Stimulated activated CD4-positive, alpha-beta T cell treated with anti-CD3 and anti-CD28 coated beads, Interleukin-4, amount 100 ng/mL, for 48 hours (primary cell): ENCODE measurements around the gene FXYD6.

ENCODE experiments used
- DNase-seq, 2 donors: peaks; one replicate each; pipeline ENCODE4 v3.0.0-alpha.2; 2020; ENCODE audit warnings: low read depth in 2 of 2

FXYD6 gene

DNA sequence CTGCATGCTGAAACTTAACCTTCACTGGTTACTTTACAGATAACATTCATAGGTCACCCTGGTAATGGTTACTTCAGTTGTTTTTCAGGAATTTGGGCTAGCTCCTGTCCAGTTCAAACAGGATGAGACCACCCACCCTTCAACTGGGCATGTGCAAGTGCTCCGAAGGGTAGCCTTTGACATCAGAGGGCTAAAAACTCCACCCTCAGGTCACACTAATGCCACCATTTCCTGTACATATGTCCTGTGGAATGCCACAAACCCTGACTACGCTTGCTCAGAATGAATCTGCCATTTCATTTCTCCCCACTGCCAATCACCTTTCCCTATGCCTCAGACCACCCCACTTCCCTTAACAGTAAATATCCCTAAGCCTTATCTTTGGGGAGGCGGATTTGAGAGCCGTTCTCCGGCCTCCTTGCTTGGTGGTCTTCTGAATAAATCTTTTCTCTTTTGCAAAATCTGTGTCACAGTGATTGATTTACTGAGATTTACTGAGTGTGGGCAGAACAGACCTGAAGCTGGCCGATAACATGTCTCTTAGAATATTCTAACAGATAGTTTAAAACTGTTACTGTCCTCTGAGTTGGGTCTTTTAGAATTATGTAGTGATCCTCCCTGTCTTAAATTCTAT is 26.6 kb downstream of the FXYD6 start:
- no peak for DNase-seq

DNA sequence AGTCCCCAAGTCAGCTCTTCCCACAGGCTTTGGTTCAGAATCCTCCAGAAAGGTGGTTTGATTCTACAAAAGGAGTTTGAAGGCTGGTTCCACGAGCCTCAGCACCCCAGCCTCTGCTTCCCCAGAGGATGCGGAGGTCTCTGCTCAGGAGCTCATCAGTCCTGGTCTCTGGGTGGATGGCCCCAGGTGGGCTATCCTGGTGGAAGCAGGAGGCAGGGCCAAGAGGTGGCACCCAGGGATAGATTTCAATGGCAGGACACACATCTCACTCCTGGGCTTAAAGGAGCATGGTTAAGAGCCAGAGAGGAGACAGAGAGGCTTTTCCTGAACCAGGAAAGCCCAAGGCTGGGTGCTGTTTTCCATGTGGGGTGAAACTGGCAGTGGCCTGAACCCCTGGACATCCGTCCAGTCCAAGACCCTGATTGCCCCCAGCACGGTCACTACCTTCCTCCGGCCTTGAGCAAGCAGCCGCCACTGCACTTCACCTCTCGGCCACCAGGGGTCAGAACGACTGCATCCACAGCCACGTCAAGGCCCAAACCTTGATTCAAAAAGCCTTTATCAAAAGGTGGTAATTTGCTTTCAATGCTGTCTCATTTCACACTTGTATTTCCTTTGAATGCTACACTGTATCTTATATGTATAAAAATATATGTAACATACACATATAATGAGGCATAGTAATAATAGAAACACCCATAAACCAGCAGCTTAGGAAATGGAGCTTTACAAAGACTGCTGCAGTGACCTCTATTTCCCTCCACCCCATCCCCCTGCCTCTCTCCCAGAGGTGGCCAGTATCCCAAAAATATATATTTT is 32.6 kb downstream of the FXYD6 start:
- DNase-seq, result peak; percentile 75 to 87

DNA sequence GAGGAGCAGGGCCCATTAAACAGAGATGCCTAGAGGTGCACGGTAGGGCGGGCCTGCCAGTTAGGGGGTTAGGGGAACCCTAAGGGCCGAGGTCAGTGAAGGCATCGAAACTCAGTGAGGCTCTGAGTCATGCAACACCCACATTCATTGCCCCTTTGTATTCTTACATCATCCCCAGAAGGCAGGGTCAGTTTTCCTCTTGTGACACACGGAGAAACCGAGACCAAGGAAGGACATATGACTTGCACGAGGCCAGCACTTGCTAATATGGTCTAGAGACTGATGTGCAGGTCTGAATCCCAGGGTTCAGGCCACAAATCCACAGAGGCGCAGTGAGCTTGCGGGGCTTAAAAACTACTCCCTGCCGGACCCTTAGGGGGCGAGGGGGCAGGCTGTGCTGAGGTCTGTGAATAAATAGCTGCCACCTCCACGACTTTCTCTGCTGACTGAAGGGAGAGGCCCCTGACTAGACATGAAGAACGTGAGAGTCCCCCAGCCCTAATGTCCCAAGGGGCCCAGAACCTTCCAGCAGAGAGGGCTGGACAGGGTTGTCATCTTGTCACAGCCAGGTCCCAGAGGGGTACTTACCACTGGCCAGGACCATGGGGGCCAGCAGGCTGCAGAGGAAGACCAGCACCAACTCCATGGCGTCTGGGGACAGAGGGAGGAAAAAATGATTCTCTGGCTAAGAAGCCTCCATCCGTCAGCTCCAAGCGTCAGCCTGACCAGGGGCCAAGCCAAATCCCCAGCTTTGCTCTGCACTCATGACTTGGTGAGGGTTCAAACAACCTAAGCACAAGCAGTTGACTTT is 34.1 kb downstream of the FXYD6 start:
- DNase-seq, result no peak

DNA sequence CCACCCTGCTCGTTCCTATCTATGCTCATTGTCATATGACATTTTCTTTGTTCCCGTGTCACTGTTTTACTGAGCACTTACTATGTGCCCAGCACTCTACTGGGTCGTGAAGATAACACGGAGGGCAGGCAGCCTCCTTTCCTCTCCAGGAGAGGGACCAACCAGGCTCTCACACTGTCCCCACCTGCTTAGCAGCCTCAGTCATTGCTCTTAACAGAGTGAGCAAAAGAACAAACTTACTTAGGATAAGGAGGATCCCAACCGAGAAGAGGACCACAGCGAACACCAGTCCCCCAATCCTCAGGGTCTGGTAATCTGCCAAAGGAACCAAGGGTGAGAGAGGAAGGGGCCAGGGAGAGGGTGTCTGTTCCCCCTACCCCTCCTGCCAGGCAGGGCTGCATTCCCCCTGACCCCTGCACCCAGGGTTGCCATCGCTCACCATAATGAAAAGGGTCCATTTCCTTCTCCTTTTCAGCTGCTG is 34.9 kb downstream of the FXYD6 start:
- DNase-seq, result no peak

DNA sequence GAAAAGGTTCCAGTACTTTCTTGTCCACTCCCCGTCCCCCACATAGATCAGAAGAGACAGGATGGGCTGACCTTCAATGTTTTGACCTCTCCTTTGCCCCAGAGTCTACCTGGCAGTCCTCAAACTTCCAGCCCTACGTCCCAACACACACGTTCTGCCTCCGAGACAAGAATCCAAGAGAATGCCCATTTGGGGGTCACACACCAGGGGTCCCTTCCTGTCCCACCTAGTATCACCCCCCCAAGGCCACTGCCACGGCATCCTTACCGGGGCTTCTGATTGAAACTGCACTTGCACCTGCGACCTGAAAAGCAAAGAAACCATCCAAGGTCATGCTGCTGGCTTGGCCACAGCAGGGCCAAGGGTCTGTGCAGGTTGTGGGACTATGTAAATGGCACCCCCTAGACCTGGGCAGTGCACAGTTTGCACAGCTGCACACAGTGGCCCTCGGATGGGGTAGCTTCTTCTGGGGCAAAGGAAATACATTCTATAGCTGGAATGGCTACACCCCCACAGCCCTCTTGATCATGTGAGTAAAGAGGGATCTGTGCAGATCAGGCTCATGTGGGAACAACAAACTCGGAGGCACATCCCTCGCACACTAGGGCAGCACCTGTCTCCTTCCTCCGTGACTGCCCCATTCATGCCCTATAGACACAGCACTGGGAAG is 35.4 kb downstream of the FXYD6 start:
- no peak for DNase-seq

DNA sequence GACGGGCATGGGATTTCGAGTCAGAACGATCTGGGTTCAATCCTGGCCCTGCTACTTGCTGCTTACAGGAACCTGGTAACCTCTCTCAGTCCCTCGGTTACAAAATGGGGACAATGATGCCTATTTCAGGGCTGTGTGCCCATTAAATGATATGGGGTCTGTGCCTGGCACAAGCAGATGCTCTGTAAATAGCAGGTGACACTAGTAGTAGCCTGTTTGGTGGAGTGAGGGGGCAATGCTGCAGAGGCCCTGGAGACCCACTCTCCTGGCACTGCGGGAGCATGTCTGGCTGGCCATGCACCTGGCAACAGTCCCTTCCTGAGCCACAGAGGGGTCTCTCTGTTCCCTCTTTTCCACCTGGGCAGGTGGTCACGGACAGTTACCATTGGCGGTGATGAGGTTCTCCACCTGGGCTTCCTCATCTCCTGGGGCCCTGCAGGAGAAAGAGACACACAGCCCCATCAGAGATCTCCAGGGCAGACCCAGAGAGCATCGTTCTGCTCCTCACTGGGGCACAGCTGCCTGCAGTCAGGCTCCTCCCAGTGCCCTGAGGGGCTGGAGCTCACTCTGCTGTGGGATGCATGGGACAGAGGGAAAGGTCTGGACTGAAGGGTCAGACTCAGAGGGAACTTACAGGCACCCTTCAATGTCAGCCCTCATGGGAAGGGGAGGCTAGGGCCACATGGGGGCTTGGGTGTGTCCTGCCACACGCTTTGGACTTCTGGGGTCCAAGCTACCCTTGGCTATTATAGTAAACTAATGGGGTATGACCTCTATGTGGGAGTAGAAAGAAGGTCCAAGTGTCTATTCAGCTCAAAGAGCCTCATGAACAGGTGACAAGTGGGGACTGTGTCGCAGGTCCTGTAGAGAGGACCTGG is 36.3 kb downstream of the FXYD6 start:
- no peak for DNase-seq

DNA sequence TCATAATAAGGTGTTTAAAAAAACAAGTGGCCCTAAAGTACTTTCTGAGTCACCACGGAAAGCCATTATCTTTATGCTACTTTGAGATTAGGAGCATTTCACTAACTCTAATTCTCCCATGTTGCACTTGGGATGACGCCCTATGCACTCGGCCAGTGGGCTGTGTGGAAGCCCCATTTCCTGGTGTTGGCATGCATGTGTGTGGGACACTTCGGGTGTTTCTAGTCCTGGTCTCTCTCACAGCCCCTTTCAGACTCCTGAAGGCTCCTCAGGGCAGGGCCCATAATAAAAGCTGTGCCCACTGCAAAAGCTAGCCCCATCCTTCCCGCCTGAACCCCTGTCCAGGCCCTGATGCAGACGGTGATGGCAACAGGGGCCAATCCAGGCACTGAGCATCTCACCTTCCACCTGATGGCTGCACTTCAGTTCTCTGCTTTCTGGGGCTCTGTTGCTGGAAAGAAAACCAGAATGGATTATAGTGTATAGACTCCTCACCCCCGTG is 37.0 kb downstream of the FXYD6 start:
- DNase-seq, result no peak

DNA sequence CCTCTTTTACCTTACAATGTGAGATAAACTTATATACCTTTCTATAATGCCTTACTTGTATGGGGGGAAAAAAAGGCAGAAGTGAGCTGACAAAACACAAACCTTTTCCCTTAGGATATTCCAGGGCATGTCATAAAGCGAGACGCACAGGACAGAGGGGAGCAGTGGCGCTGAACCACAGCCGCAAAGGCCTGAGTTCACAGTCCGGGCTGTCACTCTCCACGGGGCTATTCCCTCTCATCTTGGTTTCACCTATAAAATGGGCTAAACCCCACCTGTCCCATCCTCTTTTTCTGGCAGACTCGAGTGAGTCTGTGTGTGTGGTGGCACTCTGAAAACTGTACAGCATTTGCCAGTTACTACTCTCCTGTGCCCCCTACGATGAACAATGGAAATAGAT is 37.6 kb downstream of the FXYD6 start:
- DNase-seq, result no peak

DNA sequence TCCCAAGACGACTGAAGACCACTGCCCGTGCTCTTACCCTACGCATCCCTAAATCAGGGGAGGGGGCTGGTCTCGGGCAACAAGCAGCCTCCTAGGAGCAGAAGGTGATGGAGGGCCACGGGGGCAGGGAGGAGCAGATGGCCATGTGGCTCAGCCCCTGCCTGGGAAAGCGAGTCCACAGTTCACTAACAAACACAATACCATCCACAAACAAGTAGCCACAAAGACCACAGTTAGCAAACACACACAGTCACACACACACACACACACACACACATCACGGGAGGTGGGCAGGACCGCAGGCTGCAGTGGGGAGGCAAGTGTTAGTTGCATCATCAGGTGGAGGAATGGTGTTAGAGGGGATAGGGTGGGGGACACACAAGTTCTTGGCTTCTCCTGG is 38.7 kb downstream of the FXYD6 start:
- no peak for DNase-seq

DNA sequence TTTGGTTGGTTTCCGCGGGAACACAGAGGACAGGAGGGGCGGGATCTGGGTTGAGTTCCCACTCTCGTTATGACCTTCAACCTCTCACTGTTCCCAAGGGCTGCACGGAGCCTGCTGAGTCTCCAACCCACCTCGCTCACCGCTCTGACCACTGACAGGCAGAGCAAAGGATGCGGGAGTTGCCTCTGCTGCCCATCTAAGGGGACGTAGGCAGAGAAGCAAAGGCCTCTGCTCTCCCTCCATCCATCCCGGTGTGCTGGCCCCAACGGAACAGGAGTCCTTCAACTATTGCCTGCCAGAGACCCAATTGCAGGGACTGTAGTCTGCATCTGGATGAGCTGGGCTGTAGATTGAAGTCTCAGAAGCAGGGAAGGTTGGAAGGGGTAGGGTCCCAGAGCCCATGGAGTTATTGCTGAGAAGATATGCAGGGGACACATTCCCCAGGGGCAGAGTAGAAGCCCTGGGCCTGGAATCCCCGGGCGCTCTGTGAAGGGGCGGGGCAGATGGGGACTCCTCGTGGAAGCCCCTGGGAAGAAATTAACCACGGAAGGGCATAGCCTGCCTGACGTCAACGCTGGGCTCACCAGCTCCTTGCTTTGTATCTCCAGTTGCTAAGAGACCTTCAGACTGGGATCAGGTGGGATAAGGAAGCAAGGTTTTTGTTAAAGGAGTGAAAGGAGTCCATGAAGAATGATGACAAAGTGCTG is 39.2 kb downstream of the FXYD6 start:
- DNase-seq, result no peak

DNA sequence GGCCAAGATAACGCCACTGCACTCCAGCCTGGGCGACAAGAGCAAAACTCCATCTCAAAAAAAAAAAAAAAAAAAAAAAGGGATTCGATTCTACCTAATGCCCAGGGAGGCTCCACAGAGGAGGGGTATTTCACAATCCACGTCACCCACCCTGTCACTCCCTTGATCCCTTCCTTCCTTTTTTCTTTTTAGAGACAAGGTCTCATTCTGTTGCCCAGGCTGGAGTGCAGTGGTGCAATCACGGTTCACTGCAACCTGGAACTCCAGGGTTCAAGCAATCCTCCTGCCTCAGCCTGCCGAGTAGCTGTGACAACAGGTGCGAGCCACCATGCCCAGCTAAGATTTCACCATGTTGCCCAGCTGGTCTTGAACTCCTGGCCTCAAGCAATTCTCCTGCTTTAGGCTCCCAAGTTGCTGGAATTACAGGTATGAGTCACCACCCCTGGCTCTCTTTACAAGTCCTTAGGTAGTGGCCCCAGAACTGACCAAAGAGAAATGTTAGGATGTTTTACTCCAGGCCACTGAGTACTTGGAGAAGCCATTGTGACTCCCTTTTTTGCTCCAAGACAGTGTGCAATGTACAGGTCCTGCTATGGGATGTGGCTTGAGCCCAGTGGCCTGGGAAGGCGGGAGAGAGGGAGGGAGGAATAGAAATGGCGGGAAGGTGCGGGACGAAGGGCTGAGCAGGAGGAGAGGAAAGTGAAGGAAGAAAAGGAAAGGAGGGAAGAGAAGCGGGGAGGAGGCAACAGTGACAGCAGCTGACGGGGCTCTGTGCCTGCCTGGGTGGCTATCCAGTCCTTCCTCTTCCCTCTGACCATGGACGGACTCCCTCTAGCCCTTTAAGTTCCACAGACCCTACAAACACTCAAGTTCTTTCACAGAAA is 40.1 kb downstream of the FXYD6 start:
- DNase-seq, result no peak

DNA sequence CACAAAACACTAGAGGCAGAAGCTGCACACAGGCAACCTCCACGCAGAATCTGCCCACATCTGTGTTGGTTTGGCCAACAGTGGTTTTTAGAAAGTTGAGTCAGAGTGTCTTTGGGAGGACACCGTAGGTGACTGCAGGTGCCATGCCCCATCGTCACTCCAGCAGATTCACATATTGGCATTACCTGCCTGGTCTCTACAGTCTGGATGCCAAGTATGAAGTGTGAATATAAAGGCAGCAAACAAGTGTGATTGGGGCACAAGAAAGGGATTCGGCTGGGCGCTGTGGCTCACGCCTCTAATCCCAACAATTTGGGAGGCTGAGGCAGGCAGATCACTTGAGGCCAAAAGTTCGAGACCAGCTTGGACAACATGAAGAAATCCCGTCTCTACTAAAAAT is 40.9 kb downstream of the FXYD6 start:
- no peak for DNase-seq

DNA sequence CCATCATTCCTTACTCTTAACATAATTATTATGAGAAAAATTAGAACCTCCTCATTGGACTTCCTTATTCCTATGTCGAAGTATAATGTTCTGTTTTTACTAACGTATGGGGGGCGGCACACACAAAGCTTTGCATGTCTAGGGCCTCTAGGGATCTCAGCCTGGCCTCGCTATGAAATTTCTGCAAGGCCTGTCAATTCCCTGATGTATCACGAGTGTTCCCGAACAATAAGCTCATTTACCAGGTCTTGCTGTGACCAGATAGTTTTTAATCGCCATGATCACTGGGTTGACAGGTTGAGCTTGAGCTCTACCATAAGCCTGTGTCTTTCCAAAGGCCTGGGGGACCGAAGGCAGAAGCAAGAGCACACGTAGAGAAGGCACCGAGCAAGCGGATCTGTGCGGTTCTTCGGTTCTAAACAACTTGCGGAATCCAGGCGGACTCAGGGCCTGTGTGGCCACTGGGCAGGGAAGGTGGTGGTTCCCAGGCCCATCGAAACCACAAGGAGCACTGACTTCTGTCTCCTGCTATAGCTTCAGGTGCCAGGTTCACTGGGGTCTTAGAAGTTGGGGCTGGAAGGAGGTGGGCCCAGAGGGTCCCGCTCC is 41.5 kb downstream of the FXYD6 start:
- no peak for DNase-seq

DNA sequence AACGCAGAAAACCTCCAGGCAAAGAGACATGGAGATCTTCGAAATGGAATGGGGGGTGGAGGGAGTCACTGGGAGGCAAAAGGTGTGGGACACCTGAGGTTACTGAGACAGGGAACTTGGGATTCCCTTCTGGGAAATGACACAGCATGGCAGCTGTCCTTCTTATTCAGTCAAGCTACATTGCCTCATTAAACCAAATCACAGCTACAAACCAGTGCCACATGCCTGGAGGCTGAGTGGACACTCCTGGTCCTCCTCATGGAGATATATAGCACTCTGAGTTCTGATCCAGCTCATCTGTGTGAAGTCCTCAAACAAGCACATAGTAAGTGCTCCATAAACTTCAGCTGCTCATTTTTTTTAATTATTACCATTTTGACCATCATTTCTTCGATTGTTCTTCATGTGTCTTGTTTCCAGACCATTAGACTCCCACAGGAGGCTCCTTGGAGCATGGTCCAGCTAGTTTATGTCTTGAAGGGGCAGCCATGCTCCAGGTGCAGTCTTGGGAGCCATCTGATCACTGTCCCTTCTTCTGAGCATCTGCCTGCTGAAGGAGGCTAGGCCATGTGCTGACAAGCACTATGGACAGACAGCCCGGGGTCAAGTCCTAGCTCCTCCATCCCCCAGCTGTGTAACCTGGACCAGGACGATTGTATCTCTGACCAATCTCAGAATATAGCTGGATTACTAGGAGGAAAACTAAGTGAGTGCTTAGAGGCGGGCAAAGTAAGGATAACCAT is 42.2 kb downstream of the FXYD6 start:
- no peak for DNase-seq

DNA sequence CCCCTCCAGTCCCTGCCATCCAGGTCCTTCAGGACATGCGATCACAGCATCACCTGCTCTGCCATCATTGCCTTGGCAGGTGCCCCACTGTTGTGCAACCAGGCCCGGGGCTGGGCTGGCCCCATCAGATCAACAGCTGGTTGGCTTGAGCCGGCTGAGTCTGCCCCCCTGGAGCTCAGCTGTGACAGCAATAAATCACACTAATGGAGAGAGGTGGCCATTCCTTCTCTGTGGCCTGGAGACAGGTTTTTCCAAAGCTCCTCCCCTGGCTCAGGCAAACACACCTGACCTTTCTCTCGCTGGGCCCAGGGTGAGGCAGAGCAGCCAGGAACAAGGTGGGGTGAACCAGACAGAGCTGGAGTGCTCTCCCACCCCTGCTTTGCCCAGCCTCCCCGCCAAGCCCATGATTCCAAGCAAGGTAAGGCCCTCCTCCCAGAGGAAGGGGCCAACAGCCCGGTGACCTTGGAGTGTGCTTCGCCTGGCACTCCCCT is 43.0 kb downstream of the FXYD6 start:
- DNase-seq, result no peak

DNA sequence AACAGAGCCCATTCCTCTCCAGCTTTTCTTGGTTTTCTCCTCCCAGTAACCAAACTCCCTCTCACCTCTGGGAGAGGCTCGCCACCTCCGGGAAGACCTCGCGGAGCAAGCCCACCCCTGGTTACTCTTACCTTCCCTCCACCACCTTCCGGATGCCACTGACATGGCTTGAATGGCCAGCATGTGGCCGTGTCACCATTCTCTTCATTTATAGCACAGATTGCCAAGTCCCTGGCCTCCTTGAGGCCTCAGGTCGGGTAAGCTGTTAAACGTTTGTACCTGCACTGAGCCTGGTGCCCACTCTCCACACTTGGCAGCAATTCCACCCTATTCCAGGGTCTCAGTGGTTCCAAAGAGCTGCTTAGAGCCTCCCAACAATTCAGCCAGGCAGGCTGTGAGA is 43.9 kb downstream of the FXYD6 start:
- DNase-seq, result no peak

DNA sequence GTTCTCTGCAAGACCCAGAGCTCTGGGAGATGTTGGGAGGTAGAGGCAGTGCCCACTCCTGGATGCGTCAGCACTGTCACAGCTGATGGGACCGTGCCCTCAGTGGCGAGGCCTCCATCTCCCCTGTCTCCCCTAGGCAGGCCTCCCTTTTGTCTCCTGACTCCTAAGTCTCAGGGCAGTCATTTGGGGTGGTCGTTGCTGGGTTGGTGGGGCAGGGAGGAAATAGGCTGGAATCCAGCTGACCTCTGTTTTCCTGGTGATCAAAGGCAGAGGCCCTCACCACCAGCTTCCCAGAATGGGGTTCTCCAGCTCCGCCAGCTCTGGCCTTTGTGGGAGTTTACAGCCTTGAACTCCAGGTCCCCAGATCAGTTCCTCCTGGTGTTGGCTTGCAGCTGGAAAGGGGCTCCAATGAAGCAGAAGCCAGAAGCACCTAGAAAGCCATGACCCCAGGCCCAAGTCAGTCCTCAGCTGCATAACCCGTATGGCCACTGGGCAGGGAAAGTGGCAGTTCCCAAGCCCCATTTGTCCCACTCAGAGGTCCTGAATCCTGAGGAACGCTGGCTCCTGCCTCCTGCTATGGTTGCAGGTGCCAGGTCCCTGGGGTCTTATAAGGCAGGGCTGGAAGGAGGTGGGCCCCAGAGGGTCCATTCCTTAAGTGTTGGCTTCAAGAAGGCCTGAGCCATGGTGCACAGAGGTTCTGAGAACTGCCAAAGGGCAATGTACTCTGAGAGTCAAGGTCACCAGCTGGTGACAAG is 44.6 kb downstream of the FXYD6 start:
- no peak for DNase-seq
